ENCODE results near the gene RNF150.

RNF150 gene

GRCh38 chr4:140901736-140902336 lies 231.4 kb downstream of the RNF150 start:
- no peak for TF ChIP-seq POLR2AphosphoS5 (IDR thresholded peaks at IDR 0.05; ENCODE audit: low read depth, low read length)

GRCh38 chr4:140893939-140894338 lies 239.3 kb downstream of the RNF150 start:
- no peak for TF ChIP-seq POLR2AphosphoS5 (IDR thresholded peaks at IDR 0.05; ENCODE audit: low read depth, low read length)
- TF ChIP-seq, protein P1, sequence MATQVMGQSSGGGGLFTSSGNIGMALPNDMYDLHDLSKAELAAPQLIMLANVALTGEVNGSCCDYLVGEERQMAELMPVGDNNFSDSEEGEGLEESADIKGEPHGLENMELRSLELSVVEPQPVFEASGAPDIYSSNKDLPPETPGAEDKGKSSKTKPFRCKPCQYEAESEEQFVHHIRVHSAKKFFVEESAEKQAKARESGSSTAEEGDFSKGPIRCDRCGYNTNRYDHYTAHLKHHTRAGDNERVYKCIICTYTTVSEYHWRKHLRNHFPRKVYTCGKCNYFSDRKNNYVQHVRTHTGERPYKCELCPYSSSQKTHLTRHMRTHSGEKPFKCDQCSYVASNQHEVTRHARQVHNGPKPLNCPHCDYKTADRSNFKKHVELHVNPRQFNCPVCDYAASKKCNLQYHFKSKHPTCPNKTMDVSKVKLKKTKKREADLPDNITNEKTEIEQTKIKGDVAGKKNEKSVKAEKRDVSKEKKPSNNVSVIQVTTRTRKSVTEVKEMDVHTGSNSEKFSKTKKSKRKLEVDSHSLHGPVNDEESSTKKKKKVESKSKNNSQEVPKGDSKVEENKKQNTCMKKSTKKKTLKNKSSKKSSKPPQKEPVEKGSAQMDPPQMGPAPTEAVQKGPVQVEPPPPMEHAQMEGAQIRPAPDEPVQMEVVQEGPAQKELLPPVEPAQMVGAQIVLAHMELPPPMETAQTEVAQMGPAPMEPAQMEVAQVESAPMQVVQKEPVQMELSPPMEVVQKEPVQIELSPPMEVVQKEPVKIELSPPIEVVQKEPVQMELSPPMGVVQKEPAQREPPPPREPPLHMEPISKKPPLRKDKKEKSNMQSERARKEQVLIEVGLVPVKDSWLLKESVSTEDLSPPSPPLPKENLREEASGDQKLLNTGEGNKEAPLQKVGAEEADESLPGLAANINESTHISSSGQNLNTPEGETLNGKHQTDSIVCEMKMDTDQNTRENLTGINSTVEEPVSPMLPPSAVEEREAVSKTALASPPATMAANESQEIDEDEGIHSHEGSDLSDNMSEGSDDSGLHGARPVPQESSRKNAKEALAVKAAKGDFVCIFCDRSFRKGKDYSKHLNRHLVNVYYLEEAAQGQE (IDR thresholded peaks at IDR 0.05; ENCODE audit: insufficient read depth in 1 of 2, low read depth in 2 of 2, low read length in 2 of 2): no peak
- no peak for TF ChIP-seq SIN3A (IDR thresholded peaks at IDR 0.05; ENCODE audit: borderline replicate concordance, insufficient read depth, low read length)
- TF ChIP-seq FOXP2 (optimal IDR thresholded peaks at IDR 0.05; ENCODE audit: borderline replicate concordance, extremely low read depth, extremely low read length, insufficient read depth): no peak
- no peak for TF ChIP-seq TAF1 (IDR thresholded peaks at IDR 0.05; ENCODE audit: borderline replicate concordance, insufficient read depth, low read length)

DNA sequence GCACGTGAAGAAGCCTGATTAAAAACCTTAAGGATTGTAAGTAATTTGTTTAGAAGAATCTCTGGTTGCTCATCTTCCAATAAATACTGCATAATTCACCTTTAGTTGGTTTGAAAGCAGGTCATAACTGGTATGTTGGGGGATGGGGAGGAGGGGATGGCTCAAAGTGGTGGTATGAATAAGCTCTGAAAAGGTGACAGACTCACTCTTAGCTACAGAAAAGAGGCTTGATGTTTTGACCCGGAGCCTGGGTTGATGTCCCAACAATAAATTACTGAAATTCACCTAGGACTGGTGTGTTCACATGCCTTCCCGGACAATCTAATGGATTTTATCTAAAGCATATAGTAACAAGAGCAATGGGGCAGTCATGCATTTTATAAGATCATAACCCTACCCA lies 245.2 kb downstream of the RNF150 start:
- no peak for TF ChIP-seq SIN3A (IDR thresholded peaks at IDR 0.05; ENCODE audit: borderline replicate concordance, insufficient read depth, low read length)
- TF ChIP-seq FOXP2 (optimal IDR thresholded peaks at IDR 0.05; ENCODE audit: borderline replicate concordance, extremely low read depth, extremely low read length, insufficient read depth): no peak

DNA sequence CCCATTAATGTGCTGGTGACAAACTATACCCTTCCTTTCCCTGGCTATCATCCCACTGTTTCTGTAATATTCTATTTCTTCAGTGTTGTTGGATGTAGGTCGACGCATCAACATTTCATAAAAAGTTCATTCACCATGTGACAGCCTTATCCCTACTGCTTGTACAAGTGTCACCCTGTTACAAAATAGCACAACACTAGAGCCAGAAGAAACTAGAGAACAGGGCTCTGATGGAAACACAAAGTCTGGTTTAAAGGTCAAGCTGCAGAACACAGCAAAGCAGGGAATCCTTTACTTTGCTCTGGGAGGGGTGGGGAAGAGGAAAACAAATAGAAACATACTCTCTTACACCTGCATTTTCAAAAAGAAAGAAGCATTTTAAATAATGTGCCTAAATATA lies 245.8 kb downstream of the RNF150 start:
- no peak for TF ChIP-seq FOXP2 (optimal IDR thresholded peaks at IDR 0.05; ENCODE audit: borderline replicate concordance, extremely low read depth, extremely low read length, insufficient read depth)
- TF ChIP-seq TAF1 (IDR thresholded peaks at IDR 0.05; ENCODE audit: borderline replicate concordance, insufficient read depth, low read length): no peak
- TF ChIP-seq POLR2AphosphoS5 (IDR thresholded peaks at IDR 0.05; ENCODE audit: low read depth, low read length): no peak
- TF ChIP-seq, protein P1 (IDR thresholded peaks at IDR 0.05; ENCODE audit: insufficient read depth in 1 of 2, low read depth in 2 of 2, low read length in 2 of 2): no peak
- TF ChIP-seq SIN3A (IDR thresholded peaks at IDR 0.05; ENCODE audit: borderline replicate concordance, insufficient read depth, low read length): no peak

- TF ChIP-seq FOXP2 (optimal IDR thresholded peaks at IDR 0.05; ENCODE audit: borderline replicate concordance, extremely low read depth, extremely low read length, insufficient read depth): no peak
- TF ChIP-seq SIN3A (IDR thresholded peaks at IDR 0.05; ENCODE audit: borderline replicate concordance, insufficient read depth, low read length): no peak
- TF ChIP-seq POLR2AphosphoS5 (IDR thresholded peaks at IDR 0.05; ENCODE audit: low read depth, low read length): no peak
- TF ChIP-seq, protein P1 (IDR thresholded peaks at IDR 0.05; ENCODE audit: insufficient read depth in 1 of 2, low read depth in 2 of 2, low read length in 2 of 2): no peak
- no peak for TF ChIP-seq TAF1 (IDR thresholded peaks at IDR 0.05; ENCODE audit: borderline replicate concordance, insufficient read depth, low read length)
These were observed 248.7 kb downstream of the RNF150 start for GRCh38 chr4:140884431-140885058.

DNA sequence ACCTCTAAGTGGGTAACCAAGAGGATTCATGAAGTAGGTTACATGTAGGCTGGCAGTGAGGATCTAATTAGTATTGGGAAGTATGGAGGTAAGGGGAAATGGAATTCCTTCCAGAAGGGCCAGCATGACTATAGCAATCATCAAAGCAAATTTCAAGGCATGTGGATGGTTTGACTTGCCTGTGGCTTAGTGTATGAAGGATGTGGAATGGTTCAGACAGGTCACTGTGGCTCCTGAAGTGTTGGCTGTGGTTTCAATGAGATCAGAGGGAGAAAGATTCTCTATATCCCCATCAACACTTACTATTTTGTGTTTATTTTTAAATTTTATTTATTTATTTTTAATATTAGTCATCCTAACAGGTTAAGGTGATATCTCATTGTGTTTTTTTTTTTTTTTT lies 255.5 kb downstream of the RNF150 start:
- TF ChIP-seq TAF1 (IDR thresholded peaks at IDR 0.05; ENCODE audit: borderline replicate concordance, insufficient read depth, low read length) (no peak), FOXP2 (optimal IDR thresholded peaks at IDR 0.05; ENCODE audit: borderline replicate concordance, extremely low read depth, extremely low read length, insufficient read depth) (no peak), SIN3A (IDR thresholded peaks at IDR 0.05; ENCODE audit: borderline replicate concordance, insufficient read depth, low read length) (no peak), POLR2AphosphoS5 (IDR thresholded peaks at IDR 0.05; ENCODE audit: low read depth, low read length) (no peak)
- TF ChIP-seq, protein P1 (IDR thresholded peaks at IDR 0.05; ENCODE audit: insufficient read depth in 1 of 2, low read depth in 2 of 2, low read length in 2 of 2): no peak
